Measurements from ENCODE around the gene EFEMP2. TPM values are rescaled to one million over a fixed set of nuclear protein-coding genes. Genes with fewer than 3 reads are reported as not detected.

Gene EFEMP2
- total and polyA plus RNA-seq, 2 donors (not counting 3 experiments of a cell fraction or from before 2014, with no cell fraction given) = 81.7 to 207 TPM

DNA sequence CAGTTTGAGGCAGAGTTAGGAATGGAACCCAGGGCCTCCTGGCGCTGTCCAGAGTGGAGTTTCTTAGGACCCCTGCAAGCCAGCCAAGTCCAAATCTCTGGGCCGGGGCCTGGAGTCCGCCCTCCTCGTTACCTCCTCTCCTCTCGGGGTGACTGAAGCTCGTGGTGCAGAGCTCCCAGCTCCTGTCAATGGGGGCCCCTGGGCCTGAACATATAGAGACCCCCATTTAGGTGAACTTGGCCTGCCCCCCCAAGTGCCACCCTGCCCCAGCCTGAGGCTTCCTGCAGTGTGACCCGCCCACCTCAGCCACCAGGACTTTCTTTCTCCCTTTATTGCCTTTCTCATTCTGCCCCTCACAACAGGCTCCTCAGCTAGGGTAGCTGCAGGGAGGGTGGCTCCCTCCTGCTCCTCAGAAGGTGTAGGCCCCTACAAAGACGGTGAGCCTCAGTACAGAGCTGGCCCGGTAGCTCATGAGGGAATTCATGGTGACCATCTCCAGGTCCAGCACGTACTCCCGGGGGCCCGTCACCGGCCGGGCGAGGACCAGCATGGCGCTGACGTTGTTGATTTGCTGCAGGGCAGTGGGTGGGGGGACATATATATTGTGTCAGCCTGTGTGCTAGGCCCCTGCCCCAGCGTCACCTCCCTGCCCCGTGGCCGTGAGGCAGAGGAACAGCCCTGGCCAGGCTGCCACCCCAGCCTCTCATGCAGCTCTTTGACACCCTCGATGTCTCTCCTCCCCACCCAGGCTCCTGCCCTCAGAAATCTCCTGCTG lies 5.9 kb downstream of the EFEMP2 start:
- H3K4me3 ChIP-seq (replicated peaks in 1 of 3; ENCODE audit: insufficient read depth in 1 of 3, low read depth in 1 of 3, low read length in 3 of 3) = no peak overlapping the region
- H3K4me2 ChIP-seq (ENCODE audit: insufficient read depth, low read length) = no peak overlapping the region
- no peaks in the 10 kb centered on the region for H3K9me3 ChIP-seq (replicated peaks; ENCODE audit: control insufficient read depth, insufficient read depth, low read length)
- peaks cover 9 to 50% of the 10 kb centered on the region in 2 experiments for H3K36me3 ChIP-seq (ENCODE audit: control insufficient read depth in 2 of 2, extremely low read depth in 1 of 2, insufficient read depth in 2 of 2, low read length in 2 of 2)
- ChIA-PET CTCF (interaction anchor here (2.2 to 2.3 kb wide), 2 partner anchors 18 to 21 kb away, joined by 8 to 9 read pairs; partner anchors contain the start of gene FIBP), POLR2A (no interaction called here)
- H4K20me1 ChIP-seq (replicated peaks; ENCODE audit: control insufficient read depth, extremely low read depth, insufficient read depth, low read length) = no peaks in the 10 kb centered on the region
- peak; percentile 32 for TF ChIP-seq POLR2A (IDR thresholded peaks at IDR 0.05; ENCODE audit: low read depth, low read length)
- no peak for TF ChIP-seq GATA2 (IDR thresholded peaks at IDR 0.05; ENCODE audit: insufficient read depth, insufficient read length, low read depth, low read length)
- H3K79me2 ChIP-seq (ENCODE audit: control insufficient read depth, insufficient read depth, low read length) = peaks cover 25% of the 10 kb centered on the region
- H3K27ac ChIP-seq (ENCODE audit: insufficient read depth, low read depth, low read length) = no peak overlapping the region
- intact Hi-C loops (cut with micrococcal nuclease) (no loop called here), dilution Hi-C loops (cut with MboI; ENCODE audit: extremely low pct_ligation_motif_present, low sequenced_read_pairs) (no loop called here)
- H2AFZ ChIP-seq (ENCODE audit: low read depth, low read length) = no peak overlapping the region
- FAIRE-seq (no peak), DNase-seq (ENCODE audit: low read depth, low spot score) (no peak)
- H3K4me1 ChIP-seq (ENCODE audit: control insufficient read depth, extremely low read depth, insufficient read depth, low read length) = peaks cover 14% of the 10 kb centered on the region
- no peak overlapping the region for H3K9ac ChIP-seq (replicated peaks; ENCODE audit: extremely low read depth, insufficient read depth, low read length)
- H3K27me3 ChIP-seq (ENCODE audit: control insufficient read depth in 2 of 2, insufficient read depth in 2 of 2, low read length in 2 of 2) = no peaks in the 10 kb centered on the region
- BruUV-seq (replicated peaks) = no TSS peak
- no peaks in the 10 kb centered on the region for H3K9me1 ChIP-seq (replicated peaks; ENCODE audit: control insufficient read depth, extremely low read depth, insufficient read depth, low read length)

- CTCF ChIA-PET = interaction anchor here (2.2 to 2.3 kb wide), 2 partner anchors 19 to 22 kb away, joined by 8 to 9 read pairs; partner anchors contain the start of gene FIBP
- Histone ChIP-seq H3K9me3 (replicated peaks; ENCODE audit: control insufficient read depth, insufficient read depth, low read length) (no peaks in the 10 kb centered on the region), H3K79me2 (ENCODE audit: control insufficient read depth, insufficient read depth, low read length) (peaks cover 33% of the 10 kb centered on the region), H3K9me1 (replicated peaks; ENCODE audit: control insufficient read depth, extremely low read depth, insufficient read depth, low read length) (no peaks in the 10 kb centered on the region), H3K9ac (replicated peaks; ENCODE audit: extremely low read depth, insufficient read depth, low read length) (no peak overlapping the region), H3K36me3 (ENCODE audit: control insufficient read depth in 2 of 2, extremely low read depth in 1 of 2, insufficient read depth in 2 of 2, low read length in 2 of 2) (peaks cover 9 to 50% of the 10 kb centered on the region in 2 experiments), H3K4me1 (ENCODE audit: control insufficient read depth, extremely low read depth, insufficient read depth, low read length) (peaks cover 14% of the 10 kb centered on the region), H3K27me3 (ENCODE audit: control insufficient read depth in 2 of 2, insufficient read depth in 2 of 2, low read length in 2 of 2) (no peaks in the 10 kb centered on the region), H2AFZ (ENCODE audit: low read depth, low read length) (no peak overlapping the region), H3K27ac (ENCODE audit: insufficient read depth, low read depth, low read length) (no peak overlapping the region), H4K20me1 (replicated peaks; ENCODE audit: control insufficient read depth, extremely low read depth, insufficient read depth, low read length) (no peaks in the 10 kb centered on the region), H3K4me3 (replicated peaks in 1 of 3; ENCODE audit: insufficient read depth in 1 of 3, low read depth in 1 of 3, low read length in 3 of 3) (no peak overlapping the region), H3K4me2 (ENCODE audit: insufficient read depth, low read length) (no peak overlapping the region)
- dilution Hi-C loops (cut with MboI; ENCODE audit: extremely low pct_ligation_motif_present, low sequenced_read_pairs) (no loop called here), intact Hi-C loops (cut with micrococcal nuclease) (no loop called here)
- no peak for FAIRE-seq
- DNase-seq (ENCODE audit: low read depth, low spot score) = no peak
- BruUV-seq (replicated peaks) = no TSS peak
- POLR2A ChIA-PET = no interaction called here
- no peak for TF ChIP-seq MYC (IDR thresholded peaks at IDR 0.05; ENCODE audit: low read depth, low read length)
- no peak for TF ChIP-seq JUN (IDR thresholded peaks at IDR 0.05; ENCODE audit: borderline replicate concordance, insufficient read depth, insufficient read length, low read depth)
- no peak for TF ChIP-seq GATA2 (IDR thresholded peaks at IDR 0.05; ENCODE audit: insufficient read depth, insufficient read length, low read depth, low read length)
- no peak for TF ChIP-seq EZH2 (IDR thresholded peaks at IDR 0.05; ENCODE audit: borderline replicate concordance, low read depth, low read length, severe bottlenecking)
- TF ChIP-seq FOS (IDR thresholded peaks at IDR 0.05; ENCODE audit: borderline replicate concordance, insufficient read depth, low read length) = no peak
- TF ChIP-seq POLR2A (IDR thresholded peaks at IDR 0.05; ENCODE audit: low read depth, low read length) = no peak
- no peak for TF ChIP-seq POLR2AphosphoS5 (IDR thresholded peaks at IDR 0.05; ENCODE audit: insufficient read depth, low read depth, low read length)
- no peak for TF ChIP-seq MAX (IDR thresholded peaks at IDR 0.05; ENCODE audit: insufficient read depth, insufficient read length)
- no peak for TF ChIP-seq CTCF (IDR thresholded peaks at IDR 0.05; ENCODE audit: extremely low read depth in 1 of 2, insufficient read depth in 1 of 2, low read depth in 1 of 2, low read length in 2 of 2)
Observed at GRCh38 chr11:65865550-65866172, 6.9 kb downstream of the EFEMP2 start.
